ENCODE data around the gene CA5A.
"Not testable (repeated sequence)": the region's sequence is repeated elsewhere in the genome, so short reads cannot be mapped to it uniquely, and the experiment has no call there.

CA5A gene

GRCh38 chr16:87936375-87937230, at the start of gene CA5A:
TSS of gene CA5A (minus strand) at chr16:87936529. CDS start at chr16:87936450, 79 bp downstream.
- DNase-seq (ENCODE audit: low read depth), result no peak

GRCh38 chr16:87985493-87985892, 49.2 kb upstream of the CA5A start:
- DNase-seq (ENCODE audit: low read depth), result not testable (repeated sequence)

GRCh38 chr16:87984632-87985267, 48.4 kb upstream of the CA5A start:
- no peak for DNase-seq (ENCODE audit: low read depth)

DNA sequence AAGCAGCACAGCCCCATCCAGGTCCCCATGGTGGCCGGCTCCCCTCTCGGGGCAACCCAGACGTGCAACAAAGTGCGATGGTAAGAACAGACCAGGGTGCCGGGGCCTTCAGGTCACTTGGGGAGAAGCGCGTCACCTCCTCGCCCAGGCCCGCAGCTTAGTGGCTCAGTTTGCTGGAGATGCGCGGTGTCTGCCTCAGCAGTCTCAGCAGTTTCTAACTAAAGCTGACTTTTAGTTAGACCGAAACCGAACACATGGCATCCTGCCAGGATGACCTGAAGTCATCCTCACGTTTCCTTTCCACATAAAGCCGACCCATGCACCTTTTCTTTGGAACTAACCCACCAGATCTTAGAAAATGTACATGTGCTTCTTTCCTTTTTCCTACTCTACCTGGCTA, 47.9 kb upstream of the CA5A start:
- DNase-seq (ENCODE audit: low read depth), result not testable (repeated sequence)

- peak; percentile 43 for DNase-seq (ENCODE audit: low read depth)
Measured at GRCh38 chr16:87983737-87984097, 47.4 kb upstream of the CA5A start.

DNA sequence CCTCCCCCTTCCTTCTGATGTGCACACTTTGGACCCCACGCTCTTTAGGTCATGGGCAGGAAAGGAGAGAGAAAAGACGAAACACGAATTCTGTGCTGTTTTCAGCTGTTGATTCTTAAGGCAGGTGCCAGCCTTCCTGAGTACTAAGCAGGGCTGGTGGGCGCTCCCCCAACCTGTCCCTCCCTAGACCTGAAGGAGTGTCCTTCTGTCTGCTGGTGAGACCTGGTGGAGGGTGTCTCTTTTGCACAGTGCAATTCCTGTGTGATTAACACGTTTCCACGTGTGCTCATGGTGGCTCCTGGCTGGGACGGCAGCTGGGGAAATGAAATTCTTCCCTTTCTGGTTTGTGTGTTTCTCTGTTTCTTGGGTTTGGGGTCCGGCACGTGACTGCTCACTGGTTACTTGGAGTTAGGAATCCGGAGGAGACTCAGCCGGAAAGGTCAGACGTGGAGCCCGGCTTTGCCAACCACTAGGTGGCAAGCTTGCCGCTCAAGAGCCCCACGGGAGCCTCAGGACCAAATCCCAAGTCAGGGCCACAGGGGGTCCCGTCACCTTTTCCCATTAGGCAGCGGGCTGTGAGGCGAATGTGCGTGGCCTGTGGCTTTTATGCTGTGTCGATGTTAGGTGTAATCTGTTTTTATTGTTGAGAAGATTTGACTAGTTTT, 46.9 kb upstream of the CA5A start:
- not testable (repeated sequence) for DNase-seq (ENCODE audit: low read depth)

- no peak for DNase-seq (ENCODE audit: low read depth)
Measured at GRCh38 chr16:87982581-87983041, 46.3 kb upstream of the CA5A start.

GRCh38 chr16:87981376-87981775, 45.0 kb upstream of the CA5A start:
- DNase-seq (ENCODE audit: low read depth), result not testable (repeated sequence)

DNA sequence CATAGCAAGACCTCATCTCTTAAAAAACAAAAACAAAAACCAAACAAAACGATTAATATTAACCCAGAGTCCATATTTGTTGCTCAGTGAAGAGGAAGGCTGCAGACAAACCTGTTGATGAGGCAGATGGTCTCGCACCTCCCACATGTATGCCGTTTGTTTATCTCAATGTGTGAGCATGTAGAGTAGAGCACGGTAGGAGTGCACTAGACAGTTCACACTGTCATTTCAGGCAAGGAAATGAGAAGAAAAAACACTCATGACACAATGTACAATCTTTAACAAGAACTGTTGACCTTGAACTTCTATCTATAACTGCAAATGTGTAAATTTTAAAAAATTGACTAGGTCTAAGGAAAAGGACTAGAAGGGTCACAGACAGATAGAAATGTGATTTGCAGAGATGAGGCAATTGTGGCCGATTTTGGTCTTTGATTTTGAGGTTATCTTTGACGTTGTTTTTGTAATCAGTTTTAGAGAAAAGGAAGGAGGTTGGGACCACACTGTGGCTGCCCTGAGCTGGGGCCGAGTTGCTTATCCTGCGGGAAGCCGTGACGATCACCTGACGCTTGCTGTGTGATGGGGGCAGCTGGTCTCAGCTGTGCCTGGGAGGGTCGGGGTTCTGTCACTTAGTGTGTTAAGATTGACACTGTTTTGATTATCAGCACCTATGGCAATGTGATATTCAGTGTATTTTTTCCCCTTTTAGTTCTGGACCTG, 43.7 kb upstream of the CA5A start:
- DNase-seq (ENCODE audit: low read depth), result not testable (repeated sequence)

- DNase-seq (ENCODE audit: low read depth), result no peak
Measured at GRCh38 chr16:87979352-87979751, 43.0 kb upstream of the CA5A start.

GRCh38 chr16:87978127-87978526, 41.8 kb upstream of the CA5A start:
- DNase-seq (ENCODE audit: low read depth), result no peak

DNA sequence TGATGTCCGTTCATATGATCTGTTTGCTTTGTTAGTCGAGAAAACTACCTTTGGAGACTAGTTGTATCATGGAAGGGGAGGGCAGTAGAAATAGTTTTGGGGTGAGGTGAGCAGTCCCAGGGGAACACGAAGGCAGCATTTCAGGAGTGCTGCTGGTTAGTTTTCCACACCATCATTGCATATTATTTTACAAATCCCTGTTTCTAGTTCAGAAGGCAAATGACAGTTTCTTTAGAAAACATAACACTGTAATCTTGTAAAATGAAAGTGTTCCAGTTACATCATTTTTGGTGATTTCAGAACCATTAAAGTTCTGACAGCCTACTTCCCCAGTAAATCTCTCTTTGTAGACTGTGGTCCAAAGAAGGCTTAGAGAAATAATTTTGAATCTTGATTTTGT, 40.3 kb upstream of the CA5A start:
- no peak for DNase-seq (ENCODE audit: low read depth)

- no peak for DNase-seq (ENCODE audit: low read depth)
Measured at GRCh38 chr16:87974178-87974577, 37.8 kb upstream of the CA5A start.

DNA sequence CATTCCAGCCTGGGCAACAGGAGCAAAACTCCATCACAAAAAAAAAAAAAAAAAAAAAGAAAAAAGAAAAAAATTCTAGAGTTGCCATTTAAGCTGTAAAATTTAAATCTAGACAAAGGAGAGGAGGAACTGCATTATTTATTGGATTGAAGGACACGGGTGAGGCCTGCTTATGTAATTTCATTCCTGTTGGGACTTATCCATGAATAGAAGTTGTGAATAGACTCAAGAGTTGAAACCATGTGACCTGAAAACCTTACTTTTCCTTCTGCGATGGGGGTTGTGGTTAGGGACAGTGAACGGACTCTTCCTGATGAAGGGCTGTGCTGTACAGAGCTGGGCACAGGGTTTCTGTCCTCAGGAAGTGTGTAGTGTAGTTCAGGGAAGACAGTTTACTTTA, 37.4 kb upstream of the CA5A start:
- no peak for DNase-seq (ENCODE audit: low read depth)

GRCh38 chr16:87971933-87972332, 35.6 kb upstream of the CA5A start:
- no peak for DNase-seq (ENCODE audit: low read depth)

DNA sequence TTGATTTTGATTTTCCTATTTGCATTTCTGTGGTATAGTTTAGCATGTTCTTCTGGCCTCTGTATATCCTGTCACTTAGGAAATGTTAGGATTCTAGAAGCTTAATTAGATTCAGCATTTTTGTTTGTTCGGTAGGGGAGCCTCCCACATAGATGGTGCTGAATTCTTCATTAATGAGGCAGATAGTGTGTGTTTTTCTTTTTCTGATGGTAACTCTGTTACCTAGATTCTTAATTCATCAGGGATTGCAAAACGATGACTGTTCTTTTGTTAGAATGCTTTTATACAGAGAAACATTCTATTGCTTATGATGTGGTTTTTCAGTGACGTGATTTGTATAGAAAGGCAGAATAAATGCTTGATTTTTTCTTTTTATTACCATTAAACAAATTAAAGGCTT, 33.9 kb upstream of the CA5A start:
- peak; percentile 72 for DNase-seq (ENCODE audit: low read depth)

GRCh38 chr16:87968541-87968940, 32.2 kb upstream of the CA5A start:
- peak; percentile 79 for DNase-seq (ENCODE audit: low read depth)

GRCh38 chr16:87966685-87967185, 30.4 kb upstream of the CA5A start:
- DNase-seq (ENCODE audit: low read depth), result no peak

DNA sequence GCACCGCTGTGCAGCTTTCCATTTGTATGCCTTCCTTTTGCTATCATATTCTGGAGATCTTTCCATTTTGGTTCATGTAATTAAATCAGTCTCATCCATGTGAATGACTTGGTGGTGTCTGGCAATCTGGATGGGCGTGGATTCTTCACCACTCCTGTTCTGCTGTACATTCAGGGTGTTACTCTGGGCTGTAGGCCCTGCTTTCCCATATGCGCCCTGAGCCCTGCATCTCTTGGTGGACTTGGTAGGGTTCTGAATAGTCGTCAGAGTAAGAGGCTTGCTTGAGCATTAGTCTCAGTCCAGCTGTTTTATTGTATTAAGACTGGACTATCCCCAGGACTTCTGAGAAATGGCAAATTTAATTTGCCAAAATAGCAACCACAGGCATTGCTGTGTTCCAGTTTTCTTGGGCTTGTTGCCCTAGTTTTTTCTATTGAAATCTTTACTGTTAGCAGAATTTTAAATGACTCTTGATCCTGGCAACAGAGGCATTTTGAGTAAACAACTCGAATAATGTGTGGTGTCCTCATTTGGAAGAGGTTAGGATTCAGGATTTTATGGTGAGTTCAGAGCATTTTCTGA, 29.8 kb upstream of the CA5A start:
- peak; percentile 30 for DNase-seq (ENCODE audit: low read depth)

DNA sequence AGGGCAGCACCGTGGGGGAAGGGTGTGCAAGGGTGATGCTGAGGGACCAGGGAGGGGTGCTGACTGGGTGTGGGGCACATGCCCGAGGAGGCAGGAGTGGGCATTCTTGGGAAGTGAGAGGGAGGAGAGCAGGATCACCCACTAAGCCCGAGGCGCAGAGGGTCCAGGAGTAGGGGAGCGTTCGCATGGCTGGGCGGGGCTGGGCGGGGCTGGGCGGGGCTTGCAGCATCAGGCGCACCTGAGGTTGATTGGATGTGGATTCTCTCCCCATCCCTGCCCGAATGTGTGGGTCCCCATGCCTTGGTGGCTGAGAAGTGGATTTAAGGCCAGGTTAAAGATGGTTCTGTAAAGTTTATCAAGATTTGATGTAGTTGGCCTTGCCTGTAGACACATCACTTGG, 29.1 kb upstream of the CA5A start:
- no peak for DNase-seq (ENCODE audit: low read depth)

GRCh38 chr16:87964049-87964659, 27.8 kb upstream of the CA5A start:
- DNase-seq (ENCODE audit: low read depth), result no peak
